NCI-H1417 (cell line): ENCODE results near the gene BEX2.
"Not testable (repeated sequence)": the region's sequence is repeated elsewhere in the genome, so short reads cannot be mapped to it uniquely, and the experiment has no call there.

Experiments used
- DNase-seq, 3 experiments: peaks; one replicate each; lab custom pipeline; 2025; lab: John Stamatoyannopoulos, UW

BEX2 gene

GRCh38 chrX:103310555-103311398 lies at the start of gene BEX2:
Gene BEX2 (minus strand): TSS chrX:103310990. CDS start chrX:103309976, 1,014 bp downstream.
- peak; percentile 60 to 87 (median 81) for DNase-seq

GRCh38 chrX:103360092-103360491 lies 49.3 kb upstream of the BEX2 start:
- no peak for DNase-seq

GRCh38 chrX:103359605-103360004 lies 48.8 kb upstream of the BEX2 start:
- DNase-seq = not testable (repeated sequence)

GRCh38 chrX:103357871-103358270 lies 47.1 kb upstream of the BEX2 start:
- no peak for DNase-seq

GRCh38 chrX:103356858-103357257 lies 46.1 kb upstream of the BEX2 start:
- DNase-seq = peak in 2 of 3 experiments; percentile 24 to 46

DNA sequence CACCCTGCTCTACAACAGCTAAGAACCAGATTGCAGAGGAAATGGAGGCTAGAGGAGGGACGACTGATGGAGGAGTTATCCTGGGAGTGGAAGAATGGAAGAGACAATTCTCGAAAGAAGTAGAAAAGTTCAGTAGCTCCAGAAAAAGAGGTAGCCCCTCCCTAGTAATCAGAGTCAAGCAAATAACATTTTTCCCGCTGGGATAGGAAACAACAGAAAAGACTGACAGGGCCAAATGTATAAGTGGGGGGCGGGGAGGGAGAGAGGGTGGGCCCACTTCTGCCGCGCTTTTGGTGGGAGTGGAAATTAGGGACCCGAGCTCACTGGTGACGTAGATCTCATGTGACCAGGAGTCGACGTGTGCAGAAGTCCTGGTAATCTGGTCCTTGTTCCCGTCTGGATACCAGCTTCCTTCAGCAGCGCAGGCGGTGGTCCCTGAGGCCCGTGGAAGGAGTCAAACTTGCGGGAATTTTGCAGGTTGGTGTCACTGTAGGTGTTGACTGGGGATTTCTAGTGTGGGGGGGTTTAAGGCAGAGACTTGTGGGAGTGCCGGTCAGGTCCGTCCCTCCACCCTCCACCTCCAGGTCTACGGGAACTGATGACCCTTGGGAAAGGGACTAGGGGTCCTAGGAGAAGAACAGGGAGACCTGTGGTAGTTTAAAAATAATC lies 45.5 kb upstream of the BEX2 start, which contains the start of gene TCEAL9:
Gene TCEAL9, plus strand, starts transcription at position 377 of the 669 bp plus-strand sequence. CDS start 1,179 bp downstream, outside the sequence.
- DNase-seq = peak; percentile 28 to 77 (median 63)

DNA sequence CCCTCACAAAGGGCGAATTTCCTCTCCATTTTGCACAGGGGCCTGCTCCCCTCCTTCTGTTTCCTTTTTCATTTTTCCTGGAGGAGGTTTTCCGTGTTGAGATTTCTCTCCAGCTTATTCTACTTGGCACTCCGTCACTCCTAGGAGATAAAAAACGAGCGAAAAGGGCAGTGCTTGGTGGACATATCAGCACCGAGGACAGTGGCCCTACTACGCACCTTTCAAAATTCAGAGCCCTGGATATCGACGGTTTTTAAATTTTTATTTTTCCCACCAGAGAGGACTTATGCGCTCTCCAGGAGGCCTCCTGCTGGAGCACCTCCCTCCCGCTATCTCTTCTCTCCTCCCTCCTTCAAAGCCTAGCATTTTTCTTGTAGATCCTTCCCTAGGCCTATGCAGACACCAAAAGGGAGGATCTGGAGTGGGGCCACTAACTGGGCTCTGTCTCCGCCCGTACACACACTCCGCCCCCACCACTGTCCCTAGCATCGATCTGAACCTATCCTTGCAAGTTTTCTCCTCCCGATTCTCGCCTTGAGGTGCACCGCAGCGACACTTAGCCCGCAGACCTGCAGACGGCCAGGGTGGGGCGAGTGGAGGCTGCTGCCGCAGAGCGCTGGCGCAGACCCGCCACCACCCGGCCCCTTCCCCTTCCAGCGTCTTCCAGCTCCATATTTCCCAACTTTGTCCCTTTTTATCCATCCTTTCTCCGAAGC lies 37.0 kb upstream of the BEX2 start:
- no peak for DNase-seq

DNA sequence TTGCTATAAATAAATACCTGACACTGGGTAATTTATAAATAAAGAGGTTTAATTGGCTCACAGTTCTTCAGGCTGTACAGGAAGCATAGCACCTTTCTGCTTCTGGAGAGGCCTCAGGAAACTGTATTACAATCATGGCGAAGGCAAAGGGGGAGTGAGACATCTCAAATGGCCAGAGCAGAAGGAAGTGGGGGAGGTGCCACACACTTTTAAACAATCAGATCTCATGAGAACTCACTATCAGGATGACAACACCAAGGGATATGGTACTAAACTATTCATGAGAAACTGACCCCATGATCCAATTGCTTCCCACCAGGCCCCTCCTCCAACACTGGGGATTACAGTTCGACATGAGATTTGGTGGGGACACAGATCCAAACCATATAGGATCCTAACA lies 33.8 kb upstream of the BEX2 start:
- no peak for DNase-seq

- peak; percentile 4 to 41 (median 17) for DNase-seq
Observed at GRCh38 chrX:103343105-103343504, 32.3 kb upstream of the BEX2 start.

- no peak for DNase-seq
Observed at GRCh38 chrX:103338663-103339062, 27.9 kb upstream of the BEX2 start.

GRCh38 chrX:103330681-103331288 lies 20.0 kb upstream of the BEX2 start:
- no peak for DNase-seq

- no peak for DNase-seq
Observed at GRCh38 chrX:103329991-103330390, 19.2 kb upstream of the BEX2 start, which contains the start of gene TCEAL7. Gene TCEAL7 (plus strand): TSS chrX:103330239. CDS start chrX:103331404, 1,165 bp downstream.

DNA sequence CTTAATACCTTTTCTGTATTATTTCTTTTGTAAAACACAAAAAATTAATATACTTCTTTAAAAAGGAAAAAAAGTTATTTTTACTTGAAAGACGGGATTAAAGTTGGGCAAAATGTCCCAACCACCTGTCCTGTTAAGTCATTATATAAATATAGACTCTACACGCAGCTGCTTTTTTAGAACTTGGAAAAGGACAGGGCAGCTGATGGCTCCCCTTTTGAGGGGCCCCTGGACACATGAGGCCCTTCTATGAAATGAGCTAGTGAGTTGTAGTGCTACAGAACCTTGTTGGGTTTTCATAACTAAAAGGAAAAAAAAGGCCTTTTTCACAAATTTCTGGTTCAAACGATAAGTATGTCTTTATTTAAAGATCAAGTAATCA lies 600 bp upstream of the BEX2 start:
- no peak for DNase-seq

DNA sequence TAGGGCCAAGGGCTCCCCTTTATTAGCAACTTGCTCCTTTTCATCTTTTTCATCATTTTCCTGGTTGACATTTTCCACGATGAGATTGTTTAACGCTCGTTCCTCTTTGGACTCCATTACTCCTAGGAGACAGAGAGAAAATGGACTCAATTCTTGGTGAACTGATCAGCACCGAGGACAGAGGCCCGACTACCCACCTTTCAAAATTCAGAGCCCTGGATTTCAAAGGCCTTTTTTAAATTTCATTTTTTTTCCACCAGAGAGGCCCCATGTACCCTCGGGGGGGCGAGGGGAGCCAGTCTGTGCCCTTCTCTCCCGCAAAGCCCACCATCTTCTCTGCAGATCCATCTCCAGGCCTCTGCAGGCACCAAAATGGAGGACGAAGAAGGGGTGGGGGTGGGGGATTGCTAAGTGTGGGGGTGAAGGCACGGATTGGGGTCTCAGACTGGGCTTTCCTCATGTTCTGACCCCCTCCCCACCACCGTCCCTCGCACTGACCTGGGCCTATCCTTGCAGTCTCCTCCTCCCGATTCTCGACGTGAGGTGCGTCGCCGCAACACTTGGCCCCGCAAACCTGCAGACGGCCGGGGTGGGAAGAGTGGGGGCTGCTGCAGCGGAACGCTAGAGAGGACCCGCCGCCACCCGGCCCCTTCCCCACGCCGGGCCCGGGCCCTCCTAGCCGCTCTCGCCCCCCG lies 783 bp downstream of the BEX2 start:
- DNase-seq = peak in 1 of 3 experiments; percentile 33

- not testable (repeated sequence) for DNase-seq
Observed at GRCh38 chrX:103305666-103306065, 5.1 kb downstream of the BEX2 start.

GRCh38 chrX:103304705-103305104 lies 6.1 kb downstream of the BEX2 start:
- no peak for DNase-seq

- DNase-seq = no peak
Observed at GRCh38 chrX:103293118-103293517, 17.7 kb downstream of the BEX2 start.

DNA sequence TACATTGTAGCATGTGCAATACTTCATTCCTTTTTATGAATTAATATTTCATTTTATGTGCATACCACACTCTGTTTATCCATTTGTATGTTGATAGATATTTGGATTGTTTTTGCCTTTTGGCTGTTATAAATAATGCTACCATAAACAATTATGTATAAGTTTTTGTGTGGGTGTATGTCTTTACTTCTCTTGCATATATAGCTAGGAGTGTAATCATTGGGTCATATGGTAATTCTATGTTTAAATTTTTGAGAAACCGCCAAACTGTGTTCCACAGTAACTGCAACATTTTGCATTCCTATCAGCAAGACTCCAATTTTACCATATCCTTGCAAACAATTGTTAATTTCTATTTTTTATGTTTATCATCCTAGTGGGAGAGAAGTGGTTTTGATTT lies 31.2 kb downstream of the BEX2 start:
- no peak for DNase-seq

- DNase-seq = peak in 2 of 3 experiments; percentile 28 to 51
Observed at GRCh38 chrX:103276581-103277002, 34.2 kb downstream of the BEX2 start, which contains the start of gene TCEAL5. Gene TCEAL5 (minus strand): TSS chrX:103276750. CDS start chrX:103274563, 2,187 bp downstream.

- DNase-seq = no peak
Observed at GRCh38 chrX:103275947-103276567, 34.7 kb downstream of the BEX2 start.

DNA sequence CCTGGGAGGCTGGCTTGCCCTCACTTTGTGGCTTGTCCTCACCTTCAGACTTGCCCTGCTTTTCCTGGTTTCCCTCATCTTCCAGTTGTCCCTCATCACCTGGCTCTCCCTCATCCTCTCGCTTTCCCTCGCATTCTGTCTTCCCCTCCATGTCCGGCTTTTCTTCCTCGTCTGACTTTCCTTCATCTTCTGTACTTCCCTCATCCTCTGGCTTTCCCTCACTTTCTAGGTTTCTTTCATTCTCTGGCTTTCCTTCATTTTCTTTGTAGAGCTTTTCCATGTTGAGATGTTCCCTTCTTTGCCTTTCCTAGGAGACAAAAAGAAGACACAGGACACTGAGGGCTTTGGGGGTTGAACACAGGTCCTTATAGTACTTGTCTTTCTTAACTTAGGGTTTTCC lies 36.5 kb downstream of the BEX2 start:
- DNase-seq = no peak
